Raji (cell line): ENCODE data around the gene FAM227A.

Experiments used
- POLR2A ChIP-seq: IDR thresholded peaks from 2 replicates; pipeline ENCODE4 v1.6.1; 2011; ENCODE audit warnings: low read depth, low read length, control low read depth; ENCODE audit not compliant: insufficient read depth

Gene FAM227A

DNA sequence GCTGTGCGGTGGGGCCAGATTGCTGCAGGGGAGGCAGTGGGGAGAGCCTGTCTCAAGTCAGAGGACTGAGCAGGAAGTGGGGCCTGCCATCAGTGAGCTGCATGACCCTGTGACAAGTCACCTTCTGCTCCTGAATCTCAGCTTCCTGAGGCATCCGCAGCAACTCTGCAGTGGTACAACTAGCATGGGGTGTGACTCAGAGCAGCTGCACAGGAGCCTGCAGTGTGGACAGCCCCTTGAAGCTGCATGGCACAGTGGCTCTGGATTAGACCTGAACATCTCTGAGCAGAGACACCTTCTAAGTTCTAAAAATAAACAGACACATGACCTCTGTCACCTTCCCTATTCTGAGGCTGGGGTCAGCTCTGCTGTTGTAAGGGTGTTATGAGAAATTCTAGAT is 18.0 kb downstream of the FAM227A start:
- no peak for TF ChIP-seq POLR2A

DNA sequence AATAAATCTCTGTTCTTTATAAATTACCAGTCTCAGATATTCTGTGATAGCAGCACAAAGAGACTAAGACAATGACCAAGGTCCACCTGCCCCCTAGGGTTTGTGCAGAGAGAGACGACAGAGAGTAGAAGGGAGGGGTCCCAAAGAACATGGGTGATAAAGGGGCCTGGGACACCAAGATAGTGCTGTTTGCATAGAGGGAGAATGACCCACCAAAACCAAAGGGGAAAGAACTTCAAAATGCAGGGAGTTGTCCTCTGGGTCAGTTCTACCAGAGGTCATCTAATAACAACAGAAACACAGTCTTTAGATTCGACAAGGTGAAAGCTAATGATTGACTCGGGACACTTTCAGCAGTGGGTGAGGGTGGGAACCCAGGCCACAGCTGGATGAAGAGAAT is 23.7 kb downstream of the FAM227A start:
- no peak for TF ChIP-seq POLR2A

- no peak for TF ChIP-seq POLR2A
Measured at GRCh38 chr22:38631724-38632123, 24.5 kb downstream of the FAM227A start.

GRCh38 chr22:38629108-38629507 is 27.1 kb downstream of the FAM227A start:
- no peak for TF ChIP-seq POLR2A

GRCh38 chr22:38628444-38628843 is 27.7 kb downstream of the FAM227A start:
- TF ChIP-seq POLR2A: no peak

DNA sequence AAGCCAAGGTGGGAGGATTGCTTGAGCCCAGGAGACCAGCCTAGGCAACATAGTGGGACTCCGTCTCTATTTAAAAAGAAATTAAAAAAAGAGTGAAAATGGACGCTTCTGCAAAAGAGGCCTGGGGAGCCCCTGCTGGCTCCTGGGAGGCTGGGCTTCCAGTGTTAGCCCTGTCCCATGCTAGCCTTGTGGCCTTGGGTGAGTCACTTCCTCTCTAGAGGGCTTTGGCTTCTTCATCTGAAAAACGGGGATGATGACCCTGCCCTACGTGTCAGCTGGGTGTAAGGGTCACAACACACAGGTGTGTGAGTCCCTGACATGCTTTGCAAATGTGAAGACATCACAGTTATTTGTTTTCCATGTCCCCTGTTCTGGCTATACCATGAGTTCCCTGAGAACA is 32.8 kb downstream of the FAM227A start:
- TF ChIP-seq POLR2A: no peak

GRCh38 chr22:38618682-38619081 is 37.5 kb downstream of the FAM227A start:
- no peak for TF ChIP-seq POLR2A

DNA sequence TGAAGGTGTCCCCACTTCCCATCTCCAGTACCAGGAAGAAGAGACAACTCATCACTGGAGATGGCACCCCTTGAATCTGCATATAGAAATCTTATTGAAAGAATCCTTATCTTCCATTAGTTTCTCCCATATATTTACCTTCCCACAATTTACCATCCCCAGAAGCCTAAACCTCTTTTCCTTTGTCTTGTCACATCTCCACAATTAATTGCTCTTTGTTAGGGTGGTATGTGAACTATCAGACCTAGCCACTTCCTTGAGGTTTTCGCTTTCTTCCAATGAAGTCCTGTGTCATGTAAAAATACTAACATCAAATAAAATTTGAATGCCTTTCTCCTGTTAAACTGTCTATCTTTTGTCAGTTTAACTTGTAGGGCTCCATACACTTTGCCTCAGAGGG is 37.9 kb downstream of the FAM227A start:
- TF ChIP-seq POLR2A: no peak

GRCh38 chr22:38614332-38615063 is 41.7 kb downstream of the FAM227A start:
- no peak for TF ChIP-seq POLR2A

GRCh38 chr22:38613588-38613987 is 42.6 kb downstream of the FAM227A start:
- TF ChIP-seq POLR2A: no peak

DNA sequence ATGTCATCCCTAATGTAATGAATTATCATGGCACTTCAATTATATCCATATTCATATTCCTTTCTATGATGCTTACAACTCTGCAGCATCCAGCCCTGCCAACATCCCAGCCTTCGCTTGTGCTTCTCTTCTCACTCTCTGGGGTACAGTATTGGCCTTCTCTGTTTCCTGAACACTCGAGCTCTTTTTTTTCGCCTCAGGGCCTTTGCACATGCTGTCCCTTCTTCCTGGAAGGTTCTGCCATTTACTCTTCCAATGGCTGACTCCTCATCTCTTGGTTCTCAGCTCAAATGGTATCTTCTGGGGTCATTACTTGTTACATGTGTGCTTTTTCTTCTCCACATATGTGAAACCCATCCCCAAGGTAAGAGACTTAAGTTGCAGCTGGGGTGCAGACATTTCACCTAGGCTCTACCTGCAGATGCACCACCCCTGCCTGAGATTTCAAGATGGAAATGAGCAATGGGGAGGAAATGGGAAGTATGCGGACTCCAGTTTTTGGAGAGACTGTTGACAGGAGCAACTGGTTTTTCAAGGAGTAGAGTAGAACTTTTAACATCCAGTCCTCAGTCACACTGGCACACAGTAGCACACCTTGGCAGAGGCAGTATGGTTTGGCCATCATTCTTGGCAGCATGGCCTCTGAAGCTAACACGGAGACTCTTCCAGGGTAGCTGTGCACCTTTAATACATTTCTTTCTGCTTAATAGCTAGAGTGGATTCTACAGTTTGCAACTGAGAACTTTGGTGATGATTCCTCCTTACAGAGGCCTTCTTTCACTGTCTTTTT is 43.8 kb downstream of the FAM227A start:
- no peak for TF ChIP-seq POLR2A

DNA sequence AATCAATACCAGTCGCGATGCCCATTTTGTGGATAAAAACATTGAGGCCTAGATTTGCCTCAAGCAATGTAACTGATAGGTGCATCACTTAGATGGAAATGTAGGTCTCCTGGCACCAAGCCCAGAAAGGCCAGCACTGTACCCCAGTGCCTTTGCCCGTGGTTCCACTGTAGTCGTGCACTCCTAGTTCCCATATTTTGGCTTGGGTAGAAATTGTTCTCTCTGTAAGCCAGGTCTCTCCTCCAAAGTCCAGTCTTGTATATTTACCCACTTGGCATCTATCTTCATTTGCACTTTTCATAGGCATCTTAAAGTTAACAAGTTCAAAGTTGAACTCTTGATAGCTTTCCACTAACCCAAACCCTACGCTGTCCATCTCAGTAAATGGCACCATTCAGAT is 44.6 kb downstream of the FAM227A start:
- TF ChIP-seq POLR2A: no peak

- TF ChIP-seq POLR2A: no peak
Measured at GRCh38 chr22:38610234-38610633, 46.0 kb downstream of the FAM227A start.

GRCh38 chr22:38608992-38609750 is 47.0 kb downstream of the FAM227A start:
- no peak for TF ChIP-seq POLR2A

GRCh38 chr22:38607680-38608079 is 48.5 kb downstream of the FAM227A start:
- TF ChIP-seq POLR2A: no peak

- no peak for TF ChIP-seq POLR2A
Measured at GRCh38 chr22:38602166-38602565, 54.0 kb downstream of the FAM227A start.
